HG03378 (cell line): ENCODE data around the gene ZSCAN10.

Experiments
- ATAC-seq: cut with Tn5 transposase; IDR thresholded peaks from one replicate; pipeline ENCODE4 v1.9.1; 2021; ENCODE audit warnings: mild to moderate bottlenecking, moderate library complexity; ENCODE audit not compliant: unreplicated experiment

The ZSCAN10 gene

GRCh38 chr16:3134338-3135125 is 35.4 kb upstream of the ZSCAN10 start, which contains the start of gene ZNF213:
TSS of gene ZNF213 (plus strand) at chr16:3135029. CDS start at chr16:3137281, 2,252 bp downstream.
- peak; percentile 87 for ATAC-seq

DNA sequence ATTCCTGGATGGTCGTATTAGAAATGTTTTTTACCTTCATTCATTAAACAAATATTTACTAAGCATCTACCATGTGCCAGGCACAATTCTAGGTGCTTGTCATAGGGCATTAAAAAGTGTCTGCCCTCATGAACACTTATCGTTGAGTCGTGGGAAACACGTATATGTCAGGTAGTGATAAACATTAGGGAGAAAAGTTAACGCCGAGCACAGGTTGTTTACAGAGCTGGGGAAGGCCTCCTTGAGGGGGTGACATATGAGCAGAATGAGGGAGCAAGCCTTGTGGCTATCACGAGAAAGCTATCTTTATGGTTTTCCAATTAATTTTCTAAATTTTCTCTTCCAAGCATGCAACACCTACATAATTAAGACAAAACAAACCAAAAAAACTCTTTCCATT is 34.8 kb upstream of the ZSCAN10 start:
- ATAC-seq: no peak

- ATAC-seq: no peak
Measured at GRCh38 chr16:3131755-3132377, 32.8 kb upstream of the ZSCAN10 start.

DNA sequence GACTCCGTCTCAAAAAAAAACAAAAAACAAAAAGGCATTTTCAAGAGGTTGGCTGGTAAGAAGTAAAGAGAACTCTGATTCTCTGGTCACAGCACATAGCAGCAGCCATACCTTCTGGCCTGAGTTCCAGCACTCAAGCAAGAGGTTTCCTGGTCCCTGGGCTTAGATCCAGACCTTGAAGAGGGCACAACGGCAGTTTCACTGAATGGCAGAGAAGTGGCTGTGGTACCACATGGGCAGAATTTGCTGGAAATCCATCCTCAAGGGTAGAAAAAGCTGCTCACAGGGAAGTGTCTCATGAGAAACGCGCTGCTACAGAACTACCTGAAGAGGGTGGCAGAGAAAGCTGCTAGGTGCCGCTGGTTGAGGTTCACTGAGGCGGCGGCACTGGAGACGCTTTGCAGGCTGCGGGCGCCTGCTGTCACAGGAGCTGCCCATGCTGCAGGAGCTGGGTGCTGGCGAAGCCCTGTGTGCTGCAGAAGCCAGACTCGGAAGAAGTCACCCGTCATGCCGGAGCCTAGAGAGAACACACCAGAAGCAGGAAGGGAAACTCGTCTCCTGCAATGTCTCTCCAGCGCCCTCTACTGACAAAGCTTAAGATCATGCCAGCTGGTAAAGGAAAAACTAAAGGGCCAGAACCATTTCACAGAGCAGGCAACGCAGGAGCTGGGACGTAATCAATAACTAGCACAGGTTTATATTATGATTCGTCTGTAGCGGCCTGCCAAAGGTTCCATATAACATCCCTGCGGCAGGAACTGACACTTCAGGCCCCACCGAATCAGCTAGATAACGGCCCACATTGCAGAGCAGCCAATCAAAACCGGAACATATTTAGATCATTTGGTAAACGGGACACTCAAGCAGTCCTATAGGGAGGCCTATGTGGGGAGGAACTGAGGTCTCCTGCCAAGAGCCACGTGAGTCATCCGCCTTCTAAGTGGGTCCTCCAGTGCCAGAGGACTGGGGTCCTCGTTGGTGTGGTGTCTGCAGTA is 30.3 kb upstream of the ZSCAN10 start:
- ATAC-seq: peak; percentile 49

GRCh38 chr16:3127745-3128144 is 28.7 kb upstream of the ZSCAN10 start:
- ATAC-seq: no peak

DNA sequence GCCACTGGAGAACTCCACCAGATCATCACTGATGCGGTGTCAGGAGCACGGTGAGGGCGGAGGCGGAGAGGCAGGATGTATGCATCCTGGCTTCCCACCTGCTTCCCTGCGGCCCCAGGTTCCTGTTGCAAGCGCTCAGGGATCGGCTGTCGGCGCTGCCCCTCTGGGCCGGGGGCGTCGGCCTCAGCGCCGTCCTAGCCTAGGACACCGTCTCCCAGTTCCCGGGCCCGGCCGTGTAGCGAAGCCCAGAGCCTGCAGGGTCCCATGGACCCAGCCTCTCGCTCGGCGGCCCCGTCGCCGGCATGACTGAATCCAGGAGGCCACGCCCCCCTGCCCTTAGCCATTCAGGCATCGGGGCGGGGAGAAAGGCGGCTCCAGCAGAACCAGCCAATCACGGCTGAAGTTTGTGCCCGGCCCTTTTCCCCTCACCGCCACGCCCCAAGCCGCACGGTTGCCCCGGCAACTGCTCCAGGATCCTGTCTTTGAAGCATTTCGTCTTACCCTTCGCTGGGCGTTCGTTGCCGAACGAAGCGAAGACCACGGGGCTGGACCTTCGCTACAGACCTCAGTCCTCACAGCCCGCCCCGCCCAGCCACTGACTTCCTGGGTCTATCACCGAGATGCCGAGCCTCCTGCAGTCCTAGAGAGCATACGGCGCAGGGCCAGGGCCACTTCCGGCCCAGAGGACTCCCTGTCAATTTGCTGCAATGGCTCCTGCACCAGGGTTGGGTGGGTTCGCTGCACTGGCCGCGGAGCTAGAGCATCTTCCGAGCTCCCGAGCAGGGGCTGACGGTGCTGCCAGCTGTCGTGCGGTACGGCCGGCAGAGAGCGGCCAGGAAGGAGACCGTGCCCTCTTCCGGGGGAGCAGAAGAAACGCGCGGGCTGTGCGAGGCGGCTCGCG is 25.1 kb upstream of the ZSCAN10 start:
- ATAC-seq: peak; percentile 78

GRCh38 chr16:3122926-3123570 is 24.0 kb upstream of the ZSCAN10 start:
- no peak for ATAC-seq

- no peak for ATAC-seq
Measured at GRCh38 chr16:3121851-3122467, 22.9 kb upstream of the ZSCAN10 start.

GRCh38 chr16:3120435-3120834 is 21.3 kb upstream of the ZSCAN10 start:
- no peak for ATAC-seq

DNA sequence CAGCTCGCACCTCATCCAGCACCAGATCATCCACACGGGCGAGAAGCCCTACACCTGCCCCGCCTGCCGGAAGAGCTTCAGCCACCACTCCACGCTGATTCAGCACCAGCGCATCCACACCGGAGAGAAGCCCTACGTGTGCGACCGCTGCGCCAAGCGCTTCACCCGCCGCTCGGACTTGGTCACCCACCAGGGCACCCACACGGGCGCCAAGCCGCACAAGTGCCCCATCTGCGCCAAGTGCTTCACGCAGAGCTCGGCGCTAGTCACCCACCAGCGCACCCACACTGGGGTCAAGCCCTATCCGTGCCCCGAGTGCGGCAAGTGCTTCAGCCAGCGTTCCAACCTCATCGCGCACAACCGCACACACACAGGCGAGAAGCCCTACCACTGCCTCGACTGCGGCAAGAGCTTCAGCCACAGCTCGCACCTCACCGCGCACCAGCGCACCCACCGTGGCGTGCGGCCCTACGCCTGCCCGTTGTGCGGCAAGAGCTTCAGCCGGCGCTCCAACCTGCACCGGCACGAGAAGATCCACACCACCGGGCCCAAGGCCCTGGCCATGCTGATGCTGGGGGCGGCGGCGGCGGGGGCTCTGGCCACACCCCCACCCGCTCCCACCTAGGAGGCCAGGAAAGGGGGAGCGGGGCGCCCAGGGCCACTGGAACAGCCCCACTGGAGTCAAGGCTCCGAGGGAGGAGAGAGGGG is 20.8 kb upstream of the ZSCAN10 start:
- ATAC-seq: no peak

- ATAC-seq: no peak
Measured at GRCh38 chr16:3119286-3119685, 20.2 kb upstream of the ZSCAN10 start.

DNA sequence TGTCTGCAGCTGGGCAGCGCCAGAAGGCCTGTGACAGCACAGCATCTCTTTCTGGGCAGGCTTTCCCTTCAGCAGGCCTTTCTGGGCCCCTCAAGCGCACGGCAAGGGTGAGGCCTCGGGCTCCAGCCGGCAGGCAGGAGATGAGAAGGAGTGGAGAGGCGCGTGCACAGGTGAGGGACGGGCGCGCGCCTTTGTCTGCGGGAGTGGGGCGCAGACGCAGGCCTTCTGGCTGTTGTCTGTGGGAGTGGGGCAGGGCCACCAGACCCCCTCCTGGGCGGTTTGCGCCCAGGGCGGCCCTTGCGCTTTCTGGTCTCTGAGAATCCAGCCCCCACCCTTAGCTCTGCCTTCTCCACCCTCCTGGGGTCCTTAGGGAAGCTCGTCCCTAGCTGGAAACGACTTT is 19.8 kb upstream of the ZSCAN10 start:
- no peak for ATAC-seq

- no peak for ATAC-seq
Measured at GRCh38 chr16:3118204-3118790, 19.2 kb upstream of the ZSCAN10 start.

DNA sequence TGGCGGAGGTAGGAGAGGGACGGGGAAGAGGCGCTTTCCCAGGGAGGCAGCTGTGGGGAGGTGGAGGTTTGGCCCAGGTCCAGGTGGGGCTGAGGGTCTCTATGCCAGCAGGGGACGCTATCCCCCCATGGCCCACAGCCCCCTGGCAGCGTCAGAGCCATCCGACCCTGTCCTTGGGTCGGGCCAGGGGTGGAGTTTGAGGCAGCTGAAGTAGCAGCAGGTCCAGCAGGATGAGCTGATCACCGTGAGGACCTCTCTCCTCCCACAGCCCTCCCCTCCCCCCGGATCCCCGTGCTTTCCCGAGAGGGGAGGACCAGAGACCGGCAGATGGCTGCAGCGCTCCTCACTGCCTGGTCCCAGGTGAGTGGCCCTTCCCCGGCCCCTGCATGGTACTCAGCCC is 16.5 kb upstream of the ZSCAN10 start:
- ATAC-seq: no peak

DNA sequence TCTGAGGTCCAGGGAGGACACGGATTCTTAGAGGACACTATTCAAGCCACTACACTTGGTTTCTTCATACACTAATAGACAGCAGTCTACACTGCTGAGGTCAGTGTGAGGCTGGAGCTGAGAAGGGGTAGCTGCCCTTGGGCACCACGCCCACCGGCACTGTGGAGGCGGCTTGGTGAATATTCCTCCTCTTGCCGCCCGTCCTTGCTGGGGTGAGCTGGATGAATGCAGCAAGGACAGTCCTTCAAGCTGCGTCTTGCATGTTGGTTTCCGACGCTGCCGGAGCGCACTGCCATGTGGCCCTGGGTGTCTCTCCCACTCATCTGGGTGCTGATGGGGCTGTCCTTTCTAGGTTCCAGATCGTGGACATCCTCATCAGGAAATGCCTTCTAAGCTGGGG is 15.9 kb upstream of the ZSCAN10 start:
- ATAC-seq: no peak

DNA sequence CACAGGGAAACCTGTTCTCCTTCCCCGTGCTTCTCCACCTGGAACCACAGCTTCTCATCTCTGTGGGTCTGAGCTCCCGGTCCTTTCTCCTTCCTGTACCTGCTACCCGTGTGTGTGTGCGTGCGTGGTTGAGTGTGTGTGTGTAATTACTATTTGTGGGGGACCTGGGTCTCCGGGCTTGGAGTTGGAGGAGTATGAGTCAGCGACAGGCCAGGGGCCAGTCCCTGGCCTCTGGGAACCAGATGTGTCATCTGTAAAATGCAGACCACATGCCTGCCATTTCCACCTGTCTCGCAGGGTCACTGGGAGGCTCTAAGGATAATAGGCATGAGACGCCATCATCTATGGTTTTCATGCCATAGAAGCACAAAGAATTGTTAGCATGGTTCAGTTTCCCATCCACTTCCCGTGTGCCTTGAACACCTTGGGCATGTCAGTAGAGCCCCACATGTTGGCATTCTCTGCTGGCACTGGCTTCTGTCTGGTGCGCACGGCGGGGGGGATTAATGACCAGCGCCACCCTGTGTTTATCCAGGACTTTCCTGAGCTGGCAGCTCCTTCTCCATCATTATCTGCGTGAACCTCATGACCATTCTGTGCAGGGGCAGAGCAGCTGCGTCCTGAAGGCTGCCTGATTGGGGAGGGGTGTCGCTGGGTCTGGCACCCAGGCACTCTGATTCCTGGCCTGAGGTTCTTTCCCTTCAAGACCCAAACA is 14.8 kb upstream of the ZSCAN10 start:
- no peak for ATAC-seq

DNA sequence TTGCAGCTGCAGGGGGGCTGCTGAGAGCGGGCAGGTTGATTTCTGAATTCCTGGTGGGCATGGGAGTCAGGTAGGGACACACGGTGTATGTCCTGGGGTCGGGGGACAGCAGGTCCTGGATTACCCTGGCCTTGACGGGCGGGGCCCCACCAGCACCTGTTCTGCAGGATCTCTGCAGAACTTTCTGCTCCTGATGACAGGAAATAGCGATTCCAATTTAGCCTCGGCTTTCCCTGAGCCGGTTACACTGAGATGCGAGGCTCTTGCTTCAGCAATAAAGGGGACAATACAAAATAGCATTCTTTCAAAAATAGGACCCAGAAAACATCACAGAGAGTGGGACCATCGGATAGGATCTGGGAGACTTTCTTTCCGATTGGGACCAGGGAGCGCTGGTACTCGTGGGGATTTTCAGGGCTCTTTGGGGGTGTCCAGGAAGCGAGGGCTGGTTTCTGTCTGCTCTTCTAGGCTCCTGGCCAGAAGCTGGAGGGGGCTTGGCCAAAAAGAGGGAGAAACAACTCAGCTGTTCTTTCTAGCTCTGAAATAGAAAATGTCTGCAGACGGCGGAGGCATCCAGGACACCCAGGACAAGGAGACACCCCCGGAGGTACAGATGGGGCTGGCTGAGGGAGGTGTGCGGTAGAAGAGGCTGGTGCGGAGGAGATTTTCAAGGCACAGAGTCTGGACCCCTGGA is 13.9 kb upstream of the ZSCAN10 start:
- no peak for ATAC-seq
